BE2C (cell line): Measurements from ENCODE around the gene PTPN11.
"Not testable (repeated sequence)": the region's sequence is repeated elsewhere in the genome, so short reads cannot be mapped to it uniquely, and the experiment has no call there.

Experiments used
- DNase-seq: peaks from one replicate; pipeline ENCODE4 v3.0.0-alpha.2; 2020
- H3K27me3 ChIP-seq: fragments of 250-450 bp; sonication (Bioruptor Pico); 2 replicates; pipeline ENCODE4 v1.5.1; 2020; ENCODE audit warnings: mild to moderate bottlenecking
- H3K36me3 ChIP-seq: fragments of 250-450 bp; sonication (Bioruptor Pico); 2 replicates; pipeline ENCODE4 v1.5.1; 2020; ENCODE audit warnings: mild to moderate bottlenecking
- H3K4me1 ChIP-seq: fragments of 250-450 bp; sonication (Bioruptor Pico); 2 replicates; pipeline ENCODE4 v1.5.1; 2020
- H3K4me3 ChIP-seq: 2 replicates; pipeline ENCODE4 v1.5.1; 2011; ENCODE audit warnings: low read depth, low read length
- H3K9me3 ChIP-seq: fragments of 250-450 bp; sonication (Bioruptor Pico); 2 replicates; pipeline ENCODE4 v1.5.1; 2020
- CTCF ChIP-seq: IDR thresholded peaks from 2 replicates; pipeline ENCODE4 v1.5.1; 2012; ENCODE audit warnings: mild to moderate bottlenecking, low read depth, low read length

Gene PTPN11

GRCh38 chr12:112425582-112426382 is 7.0 kb downstream of the PTPN11 start:
- Histone ChIP-seq H3K4me3 (no peak overlapping the region), H3K9me3 (no peaks in the 10 kb centered on the region), H3K4me1 (no peaks in the 10 kb centered on the region; the same call in 1 of the 2 replicates), H3K36me3 (no peaks in the 10 kb centered on the region; the same call in 1 of the 2 replicates), H3K27me3 (no peaks in the 10 kb centered on the region)
- no peak for DNase-seq
- TF ChIP-seq CTCF: no peak

- Histone ChIP-seq H3K36me3 (no peaks in the 10 kb centered on the region; the same call in 1 of the 2 replicates), H3K4me1 (no peaks in the 10 kb centered on the region; the same call in 1 of the 2 replicates), H3K27me3 (no peaks in the 10 kb centered on the region), H3K9me3 (no peaks in the 10 kb centered on the region), H3K4me3 (no peak overlapping the region)
- no peak for DNase-seq
- TF ChIP-seq CTCF: no peak
Measured at GRCh38 chr12:112427760-112428159, 9.0 kb downstream of the PTPN11 start.

GRCh38 chr12:112430929-112431328 is 12.2 kb downstream of the PTPN11 start:
- no peak for TF ChIP-seq CTCF
- Histone ChIP-seq H3K4me3 (no peak overlapping the region), H3K27me3 (no peaks in the 10 kb centered on the region), H3K4me1 (no peaks in the 10 kb centered on the region), H3K9me3 (no peaks in the 10 kb centered on the region), H3K36me3 (no peaks in the 10 kb centered on the region; the same call in 1 of the 2 replicates)
- no peak for DNase-seq

DNA sequence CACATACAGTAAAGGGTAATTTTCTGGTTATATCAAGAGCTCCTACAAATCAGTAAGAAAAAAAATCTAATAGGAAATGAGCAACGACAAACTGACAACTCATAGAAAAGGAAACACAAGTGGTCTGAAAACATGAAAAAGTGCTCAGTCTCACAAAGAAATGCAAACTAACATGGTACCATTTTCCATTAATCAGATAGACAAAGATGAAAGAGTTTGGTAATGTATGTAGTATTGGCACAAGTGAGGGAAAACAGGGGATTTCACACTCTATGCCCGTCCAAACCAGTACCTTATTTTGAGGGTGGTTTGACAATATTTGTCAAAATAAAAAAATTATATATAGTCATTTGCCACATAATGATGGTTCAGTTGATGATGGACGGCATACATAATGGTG is 13.2 kb downstream of the PTPN11 start:
- no peaks in the 10 kb centered on the region for H3K4me1 ChIP-seq
- no peak overlapping the region for H3K4me3 ChIP-seq
- H3K9me3 ChIP-seq: no peaks in the 10 kb centered on the region
- H3K27me3 ChIP-seq: no peaks in the 10 kb centered on the region
- no peaks in the 10 kb centered on the region; the same call in 1 of the 2 replicates for H3K36me3 ChIP-seq
- DNase-seq: no peak
- no peak for TF ChIP-seq CTCF

GRCh38 chr12:112433551-112433950 is 14.8 kb downstream of the PTPN11 start:
- no peak for DNase-seq
- no peak for TF ChIP-seq CTCF
- no peaks in the 10 kb centered on the region; the same call in 1 of the 2 replicates for H3K36me3 ChIP-seq
- H3K9me3 ChIP-seq: no peaks in the 10 kb centered on the region
- no peaks in the 10 kb centered on the region for H3K4me1 ChIP-seq
- no peaks in the 10 kb centered on the region for H3K27me3 ChIP-seq
- H3K4me3 ChIP-seq: no peak overlapping the region

DNA sequence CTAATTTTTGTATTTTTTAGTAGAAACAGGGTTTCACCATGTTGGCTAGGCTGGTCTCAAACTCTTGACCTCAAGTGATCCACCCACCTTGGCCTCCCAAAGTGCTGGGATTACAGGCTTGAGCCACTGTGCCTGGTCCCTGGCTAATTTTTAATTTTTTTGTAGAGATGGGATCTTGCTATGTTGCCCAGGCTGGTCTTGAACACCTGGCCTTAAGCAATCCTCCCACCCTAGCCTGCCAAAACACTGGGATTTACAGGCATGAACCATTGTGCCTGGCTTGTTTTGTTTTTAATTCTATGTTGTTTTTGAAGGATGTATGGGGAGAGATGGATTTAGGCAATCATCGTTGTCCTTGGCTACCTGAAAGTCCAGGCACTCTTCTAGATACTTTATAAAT is 19.9 kb downstream of the PTPN11 start:
- not testable (repeated sequence) for H3K4me3 ChIP-seq, H3K27me3 ChIP-seq, H3K4me1 ChIP-seq, DNase-seq, H3K36me3 ChIP-seq, H3K9me3 ChIP-seq
